Midbrain (tissue), 1 donor: Measurements from ENCODE around the gene PGAM5.
A peak's percentile ranks its signal among the peaks of the same experiment; 100 is the strongest.

Experiments used
- DNase-seq: peaks from one replicate; lab custom pipeline; 2025; lab: John Stamatoyannopoulos, UW

The PGAM5 gene

GRCh38 chr12:132710405-132711079, at the start of gene PGAM5:
PGAM5 (plus strand) TSS chr12:132710842; CDS start chr12:132710877, 35 bp downstream.
- peak; percentile 82 for DNase-seq

GRCh38 chr12:132660996-132661395, 49.6 kb upstream of the PGAM5 start:
- DNase-seq: no peak

GRCh38 chr12:132661972-132662371, 48.7 kb upstream of the PGAM5 start:
- DNase-seq: no peak

- DNase-seq: no peak
Measured at GRCh38 chr12:132662901-132663755, 47.5 kb upstream of the PGAM5 start.

GRCh38 chr12:132664206-132665148, 46.2 kb upstream of the PGAM5 start:
- no peak for DNase-seq

GRCh38 chr12:132665149-132665491, 45.5 kb upstream of the PGAM5 start:
- DNase-seq: no peak

- no peak for DNase-seq
Measured at GRCh38 chr12:132665794-132666193, 44.8 kb upstream of the PGAM5 start.

GRCh38 chr12:132668191-132669088, 42.2 kb upstream of the PGAM5 start:
- no peak for DNase-seq

- no peak for DNase-seq
Measured at GRCh38 chr12:132669166-132669879, 41.3 kb upstream of the PGAM5 start.

GRCh38 chr12:132672116-132672515, 38.5 kb upstream of the PGAM5 start:
- DNase-seq: no peak

- no peak for DNase-seq
Measured at GRCh38 chr12:132672678-132673077, 38.0 kb upstream of the PGAM5 start.

GRCh38 chr12:132673288-132674179, 37.1 kb upstream of the PGAM5 start:
- DNase-seq: no peak

GRCh38 chr12:132674561-132674960, 36.1 kb upstream of the PGAM5 start:
- DNase-seq: no peak

GRCh38 chr12:132675757-132676432, 34.7 kb upstream of the PGAM5 start:
- DNase-seq: no peak

- DNase-seq: no peak
Measured at GRCh38 chr12:132677492-132677891, 33.1 kb upstream of the PGAM5 start.

- DNase-seq: no peak
Measured at GRCh38 chr12:132685400-132685799, 25.2 kb upstream of the PGAM5 start.

GRCh38 chr12:132686825-132687210, 23.8 kb upstream of the PGAM5 start:
- DNase-seq: no peak

- peak; percentile 92 for DNase-seq
Measured at GRCh38 chr12:132687211-132688164, 23.2 kb upstream of the PGAM5 start, which contains the start of the genes POLE and PXMP2. POLE (minus strand) TSS chr12:132687342; CDS start chr12:132687315, 27 bp downstream. PXMP2 (plus strand) TSS chr12:132687587; CDS start chr12:132687671, 84 bp downstream.
